ENCODE measurements around the gene IL13.

DNA sequence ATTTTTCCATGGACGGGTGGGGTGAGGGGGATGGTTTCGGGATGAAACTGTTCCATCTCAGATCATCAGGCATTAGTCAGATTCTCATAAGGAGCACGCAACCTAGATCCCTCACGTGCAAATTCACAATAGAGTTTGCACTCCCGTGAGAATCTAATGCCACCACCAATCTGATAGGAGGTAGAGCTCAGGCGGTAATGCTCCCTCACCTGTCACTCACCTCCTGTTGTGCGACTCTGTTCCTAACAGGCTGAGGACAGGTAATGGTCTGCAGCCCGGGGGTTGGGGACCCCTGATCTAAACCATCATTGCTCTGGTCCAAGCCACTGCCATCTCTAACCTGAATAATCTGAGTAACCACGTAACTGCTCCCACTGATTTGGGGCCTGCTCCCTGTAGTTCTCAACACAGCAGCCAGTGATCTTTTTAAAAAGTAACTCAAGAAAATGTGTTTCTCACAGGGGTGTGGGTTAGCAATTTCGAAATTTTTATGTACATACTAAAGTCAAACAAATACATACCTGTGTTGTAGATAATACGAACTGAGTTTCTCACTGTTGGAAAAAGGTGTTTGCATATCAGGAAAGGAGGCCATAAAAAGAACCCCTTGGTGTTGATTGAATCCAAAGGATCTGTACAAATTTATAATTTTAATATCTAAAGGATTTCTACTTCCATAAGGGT lies 11.2 kb upstream of the IL13 start:
- TF ChIP-seq, protein P1, sequence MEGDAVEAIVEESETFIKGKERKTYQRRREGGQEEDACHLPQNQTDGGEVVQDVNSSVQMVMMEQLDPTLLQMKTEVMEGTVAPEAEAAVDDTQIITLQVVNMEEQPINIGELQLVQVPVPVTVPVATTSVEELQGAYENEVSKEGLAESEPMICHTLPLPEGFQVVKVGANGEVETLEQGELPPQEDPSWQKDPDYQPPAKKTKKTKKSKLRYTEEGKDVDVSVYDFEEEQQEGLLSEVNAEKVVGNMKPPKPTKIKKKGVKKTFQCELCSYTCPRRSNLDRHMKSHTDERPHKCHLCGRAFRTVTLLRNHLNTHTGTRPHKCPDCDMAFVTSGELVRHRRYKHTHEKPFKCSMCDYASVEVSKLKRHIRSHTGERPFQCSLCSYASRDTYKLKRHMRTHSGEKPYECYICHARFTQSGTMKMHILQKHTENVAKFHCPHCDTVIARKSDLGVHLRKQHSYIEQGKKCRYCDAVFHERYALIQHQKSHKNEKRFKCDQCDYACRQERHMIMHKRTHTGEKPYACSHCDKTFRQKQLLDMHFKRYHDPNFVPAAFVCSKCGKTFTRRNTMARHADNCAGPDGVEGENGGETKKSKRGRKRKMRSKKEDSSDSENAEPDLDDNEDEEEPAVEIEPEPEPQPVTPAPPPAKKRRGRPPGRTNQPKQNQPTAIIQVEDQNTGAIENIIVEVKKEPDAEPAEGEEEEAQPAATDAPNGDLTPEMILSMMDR (conservative IDR thresholded peaks at IDR 0.05; ENCODE audit: low read length): no peak
- no peak for TF ChIP-seq EZH2phosphoT487 (IDR thresholded peaks at IDR 0.05; ENCODE audit: borderline replicate concordance)

All from Loucy (cell line).